ENCODE results near the gene LGALS14.
"Not testable (repeated sequence)": the region's sequence is repeated elsewhere in the genome, so short reads cannot be mapped to it uniquely, and the experiment has no call there.

The LGALS14 gene

GRCh38 chr19:39704181-39705044 lies at the start of gene LGALS14:
Gene LGALS14, plus strand, starts transcription at chr19:39704481. Its CDS starts 48 bp downstream, at chr19:39704529.
- no peak for DNase-seq (ENCODE audit: low spot score)

- DNase-seq (ENCODE audit: low spot score): no peak
Measured at GRCh38 chr19:39655613-39656012, 48.7 kb upstream of the LGALS14 start, which contains the start of gene LGALS16. Gene LGALS16, plus strand, starts transcription at chr19:39655913. Its CDS starts 49 bp downstream, at chr19:39655962.

GRCh38 chr19:39659791-39660190 lies 44.5 kb upstream of the LGALS14 start:
- DNase-seq (ENCODE audit: low spot score): no peak

- DNase-seq (ENCODE audit: low spot score): no peak
Measured at GRCh38 chr19:39660661-39661060, 43.6 kb upstream of the LGALS14 start.

GRCh38 chr19:39661565-39661964 lies 42.7 kb upstream of the LGALS14 start:
- DNase-seq (ENCODE audit: low spot score): no peak

- not testable (repeated sequence) for DNase-seq (ENCODE audit: low spot score)
Measured at GRCh38 chr19:39669860-39670259, 34.4 kb upstream of the LGALS14 start.

GRCh38 chr19:39670998-39671397 lies 33.3 kb upstream of the LGALS14 start:
- DNase-seq (ENCODE audit: low spot score): no peak

- peak; percentile 66 for DNase-seq (ENCODE audit: low spot score)
Measured at GRCh38 chr19:39671739-39672363, 32.4 kb upstream of the LGALS14 start.

GRCh38 chr19:39672473-39672872 lies 31.8 kb upstream of the LGALS14 start:
- DNase-seq (ENCODE audit: low spot score): no peak

- DNase-seq (ENCODE audit: low spot score): not testable (repeated sequence)
Measured at GRCh38 chr19:39673862-39674261, 30.4 kb upstream of the LGALS14 start.

- no peak for DNase-seq (ENCODE audit: low spot score)
Measured at GRCh38 chr19:39676004-39676403, 28.3 kb upstream of the LGALS14 start.

- DNase-seq (ENCODE audit: low spot score): no peak
Measured at GRCh38 chr19:39677961-39678889, 26.1 kb upstream of the LGALS14 start.

- no peak for DNase-seq (ENCODE audit: low spot score)
Measured at GRCh38 chr19:39679056-39679790, 25.1 kb upstream of the LGALS14 start.

GRCh38 chr19:39679791-39680168 lies 24.5 kb upstream of the LGALS14 start:
- no peak for DNase-seq (ENCODE audit: low spot score)

- no peak for DNase-seq (ENCODE audit: low spot score)
Measured at GRCh38 chr19:39680593-39680992, 23.7 kb upstream of the LGALS14 start.

GRCh38 chr19:39681416-39681815 lies 22.9 kb upstream of the LGALS14 start:
- DNase-seq (ENCODE audit: low spot score): no peak

- no peak for DNase-seq (ENCODE audit: low spot score)
Measured at GRCh38 chr19:39684267-39684666, 20.0 kb upstream of the LGALS14 start.

GRCh38 chr19:39686739-39687138 lies 17.5 kb upstream of the LGALS14 start:
- no peak for DNase-seq (ENCODE audit: low spot score)

- DNase-seq (ENCODE audit: low spot score): not testable (repeated sequence)
Measured at GRCh38 chr19:39688637-39689036, 15.6 kb upstream of the LGALS14 start.

GRCh38 chr19:39692166-39692565 lies 12.1 kb upstream of the LGALS14 start:
- no peak for DNase-seq (ENCODE audit: low spot score)

- DNase-seq (ENCODE audit: low spot score): no peak
Measured at GRCh38 chr19:39692822-39693221, 11.5 kb upstream of the LGALS14 start.
